Lower leg skin (tissue), 3 donors: ENCODE data around the gene AFAP1L2.

ENCODE experiments used
- CTCF ChIP-seq, 3 donors: fragments of 450-650 bp; IDR thresholded peaks; one replicate each; pipeline ENCODE4 v1.5.1; 2016; ENCODE audit warnings: antibody characterized with exemption in 3 of 3, mild to moderate bottlenecking in 3 of 3, moderate library complexity in 2 of 3
- POLR2A ChIP-seq, 2 donors: fragments of 450-650 bp; IDR thresholded peaks; one replicate each; pipeline ENCODE4 v1.6.1; 2016 to 2017; ENCODE audit warnings: antibody characterized with exemption in 2 of 2, mild to moderate bottlenecking in 1 of 2, moderate library complexity in 1 of 2

GRCh38 chr10:114250716-114251115 is 153.6 kb downstream of the AFAP1L2 start:
- no peak for TF ChIP-seq POLR2A (IDR thresholded peaks at IDR 0.05)
- TF ChIP-seq CTCF (IDR thresholded peaks at IDR 0.05), result no peak
